NCI-H2107 treated with DMSO at 0.1 percent for 48 hours (cell line): ENCODE data around the gene PCSK6.

ENCODE experiments used
- DNase-seq: peaks from one replicate; lab custom pipeline; 2025; ENCODE audit not compliant: unreplicated experiment; lab: John Stamatoyannopoulos, UW

Gene PCSK6

GRCh38 chr15:101523560-101523940 lies 34.0 kb upstream of the PCSK6 start:
- no peak for DNase-seq

GRCh38 chr15:101522621-101523559 lies 33.4 kb upstream of the PCSK6 start:
- peak; percentile 1 for DNase-seq

- DNase-seq = no peak
Observed at GRCh38 chr15:101522091-101522490, 32.6 kb upstream of the PCSK6 start.

- DNase-seq = no peak
Observed at GRCh38 chr15:101521591-101521990, 32.1 kb upstream of the PCSK6 start.

GRCh38 chr15:101521069-101521468 lies 31.6 kb upstream of the PCSK6 start:
- DNase-seq = no peak

GRCh38 chr15:101520395-101520794 lies 30.9 kb upstream of the PCSK6 start:
- no peak for DNase-seq

GRCh38 chr15:101517504-101517903 lies 28.0 kb upstream of the PCSK6 start:
- no peak for DNase-seq

GRCh38 chr15:101514318-101514717 lies 24.8 kb upstream of the PCSK6 start:
- no peak for DNase-seq

- DNase-seq = no peak
Observed at GRCh38 chr15:101511717-101512116, 22.2 kb upstream of the PCSK6 start.

- DNase-seq = no peak
Observed at GRCh38 chr15:101510212-101511197, 21.0 kb upstream of the PCSK6 start.

GRCh38 chr15:101509279-101509678 lies 19.8 kb upstream of the PCSK6 start:
- no peak for DNase-seq

- no peak for DNase-seq
Observed at GRCh38 chr15:101506491-101506890, 17.0 kb upstream of the PCSK6 start.

GRCh38 chr15:101505610-101506337 lies 16.3 kb upstream of the PCSK6 start:
- DNase-seq = no peak

- no peak for DNase-seq
Observed at GRCh38 chr15:101504866-101505609, 15.5 kb upstream of the PCSK6 start.

- DNase-seq = no peak
Observed at GRCh38 chr15:101504373-101504772, 14.9 kb upstream of the PCSK6 start.

- DNase-seq = no peak
Observed at GRCh38 chr15:101503296-101503599, 13.7 kb upstream of the PCSK6 start.

- no peak for DNase-seq
Observed at GRCh38 chr15:101502572-101503295, 13.2 kb upstream of the PCSK6 start.

- no peak for DNase-seq
Observed at GRCh38 chr15:101501703-101502373, 12.3 kb upstream of the PCSK6 start.

- no peak for DNase-seq
Observed at GRCh38 chr15:101500865-101501551, 11.5 kb upstream of the PCSK6 start.
